Measurements from ENCODE around the gene TIMM44.

Gene TIMM44

GRCh38 chr19:7943444-7944176 lies at the start of gene TIMM44:
TSS of gene TIMM44 (minus strand) at chr19:7943666. CDS start at chr19:7943651, 15 bp downstream.
- FAIRE-seq (peak; percentile 99), DNase-seq (ENCODE audit: insufficient read length, low spot score) (peak; percentile 99)

GRCh38 chr19:7992575-7992974 lies 49.1 kb upstream of the TIMM44 start:
- DNase-seq (ENCODE audit: insufficient read length, low spot score) (no peak), FAIRE-seq (no peak)

GRCh38 chr19:7989071-7989575 lies 45.7 kb upstream of the TIMM44 start:
- FAIRE-seq (no peak), DNase-seq (ENCODE audit: insufficient read length, low spot score) (no peak)

- DNase-seq (ENCODE audit: insufficient read length, low spot score) (no peak), FAIRE-seq (peak; percentile 38)
Observed at GRCh38 chr19:7988307-7988706, 44.8 kb upstream of the TIMM44 start.

- no peak for FAIRE-seq
- no peak for DNase-seq (ENCODE audit: insufficient read length, low spot score)
Observed at GRCh38 chr19:7987114-7987768, 43.8 kb upstream of the TIMM44 start.

GRCh38 chr19:7986321-7987113 lies 43.1 kb upstream of the TIMM44 start:
- FAIRE-seq: no peak
- DNase-seq (ENCODE audit: insufficient read length, low spot score): peak; percentile 49

GRCh38 chr19:7985481-7985911 lies 42.0 kb upstream of the TIMM44 start:
- FAIRE-seq: no peak
- DNase-seq (ENCODE audit: insufficient read length, low spot score): no peak

- no peak for FAIRE-seq
- no peak for DNase-seq (ENCODE audit: insufficient read length, low spot score)
Observed at GRCh38 chr19:7983995-7984837, 40.8 kb upstream of the TIMM44 start.

- DNase-seq (ENCODE audit: insufficient read length, low spot score) (no peak), FAIRE-seq (no peak)
Observed at GRCh38 chr19:7983286-7983950, 40.0 kb upstream of the TIMM44 start.

- DNase-seq (ENCODE audit: insufficient read length, low spot score) (no peak), FAIRE-seq (peak; percentile 73)
Observed at GRCh38 chr19:7982651-7983099, 39.2 kb upstream of the TIMM44 start.

GRCh38 chr19:7982103-7982502 lies 38.6 kb upstream of the TIMM44 start:
- DNase-seq (ENCODE audit: insufficient read length, low spot score) (no peak), FAIRE-seq (no peak)

- DNase-seq (ENCODE audit: insufficient read length, low spot score): no peak
- FAIRE-seq: no peak
Observed at GRCh38 chr19:7981661-7982060, 38.2 kb upstream of the TIMM44 start.

GRCh38 chr19:7981199-7981598 lies 37.7 kb upstream of the TIMM44 start:
- FAIRE-seq (no peak), DNase-seq (ENCODE audit: insufficient read length, low spot score) (no peak)

- FAIRE-seq (no peak), DNase-seq (ENCODE audit: insufficient read length, low spot score) (no peak)
Observed at GRCh38 chr19:7980635-7981121, 37.2 kb upstream of the TIMM44 start.

- FAIRE-seq (peak; percentile 9), DNase-seq (ENCODE audit: insufficient read length, low spot score) (no peak)
Observed at GRCh38 chr19:7980168-7980567, 36.7 kb upstream of the TIMM44 start.

- no peak for DNase-seq (ENCODE audit: insufficient read length, low spot score)
- no peak for FAIRE-seq
Observed at GRCh38 chr19:7979559-7979958, 36.1 kb upstream of the TIMM44 start.

GRCh38 chr19:7979011-7979410 lies 35.5 kb upstream of the TIMM44 start:
- no peak for FAIRE-seq

GRCh38 chr19:7978179-7978825 lies 34.8 kb upstream of the TIMM44 start:
- no peak for DNase-seq (ENCODE audit: insufficient read length, low spot score)
- no peak for FAIRE-seq

More at GRCh38 chr19:7979011-7979410, 35.5 kb upstream of the TIMM44 start:
- DNase-seq (ENCODE audit: insufficient read length, low spot score): no peak

- no peak for FAIRE-seq
- no peak for DNase-seq (ENCODE audit: insufficient read length, low spot score)
Observed at GRCh38 chr19:7977723-7978040, 34.2 kb upstream of the TIMM44 start.

All from HTR-8/SVneo (cell line).